ENCODE results near the gene AP1B1.
A peak's percentile ranks its signal among the peaks of the same experiment; 100 is the strongest.

AP1B1 gene

DNA sequence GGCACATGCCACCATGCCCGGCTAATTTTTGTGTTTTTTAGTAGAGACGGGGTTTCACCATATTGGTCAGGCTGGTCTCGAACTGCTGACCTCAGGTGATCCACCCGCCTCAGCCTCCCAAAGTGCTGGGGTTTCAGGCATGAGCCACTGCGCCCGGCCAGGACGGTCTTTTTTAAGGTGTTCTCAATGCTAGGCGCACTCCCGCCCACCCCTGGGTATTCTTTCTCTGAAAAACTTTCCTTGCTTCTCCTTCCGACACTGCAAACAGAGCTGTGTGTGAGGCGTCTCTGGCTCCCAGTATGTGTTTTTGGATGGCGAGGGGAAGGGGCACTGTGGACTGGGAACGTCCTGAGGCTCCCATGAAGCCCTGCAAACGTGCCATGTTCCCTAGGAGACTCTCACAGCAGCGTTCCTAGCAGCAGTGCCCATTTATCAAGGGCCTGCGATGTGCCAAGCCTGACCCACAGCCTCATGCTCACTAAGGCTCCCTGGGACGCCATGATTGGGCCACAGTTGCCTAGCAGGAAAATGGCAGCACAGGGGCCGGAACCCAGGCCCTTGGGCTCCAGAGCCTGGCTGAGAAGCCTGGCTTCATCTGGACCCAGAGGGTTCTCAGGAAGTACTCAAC lies 70.4 kb downstream of the AP1B1 start:
- no peak for TF ChIP-seq CTCF (IDR thresholded peaks at IDR 0.05)
- Histone ChIP-seq H3K27ac (no peak overlapping the region), H3K4me3 (no peak overlapping the region)
- DNase-seq (ENCODE audit: low spot score), result no peak

GRCh38 chr22:29316141-29316828 lies 72.1 kb downstream of the AP1B1 start:
- Histone ChIP-seq H3K4me3 (peak overlapping the region; percentile 67), H3K27ac (no peak overlapping the region)
- no peak for DNase-seq (ENCODE audit: low spot score)
- no peak for TF ChIP-seq CTCF (IDR thresholded peaks at IDR 0.05)

DNA sequence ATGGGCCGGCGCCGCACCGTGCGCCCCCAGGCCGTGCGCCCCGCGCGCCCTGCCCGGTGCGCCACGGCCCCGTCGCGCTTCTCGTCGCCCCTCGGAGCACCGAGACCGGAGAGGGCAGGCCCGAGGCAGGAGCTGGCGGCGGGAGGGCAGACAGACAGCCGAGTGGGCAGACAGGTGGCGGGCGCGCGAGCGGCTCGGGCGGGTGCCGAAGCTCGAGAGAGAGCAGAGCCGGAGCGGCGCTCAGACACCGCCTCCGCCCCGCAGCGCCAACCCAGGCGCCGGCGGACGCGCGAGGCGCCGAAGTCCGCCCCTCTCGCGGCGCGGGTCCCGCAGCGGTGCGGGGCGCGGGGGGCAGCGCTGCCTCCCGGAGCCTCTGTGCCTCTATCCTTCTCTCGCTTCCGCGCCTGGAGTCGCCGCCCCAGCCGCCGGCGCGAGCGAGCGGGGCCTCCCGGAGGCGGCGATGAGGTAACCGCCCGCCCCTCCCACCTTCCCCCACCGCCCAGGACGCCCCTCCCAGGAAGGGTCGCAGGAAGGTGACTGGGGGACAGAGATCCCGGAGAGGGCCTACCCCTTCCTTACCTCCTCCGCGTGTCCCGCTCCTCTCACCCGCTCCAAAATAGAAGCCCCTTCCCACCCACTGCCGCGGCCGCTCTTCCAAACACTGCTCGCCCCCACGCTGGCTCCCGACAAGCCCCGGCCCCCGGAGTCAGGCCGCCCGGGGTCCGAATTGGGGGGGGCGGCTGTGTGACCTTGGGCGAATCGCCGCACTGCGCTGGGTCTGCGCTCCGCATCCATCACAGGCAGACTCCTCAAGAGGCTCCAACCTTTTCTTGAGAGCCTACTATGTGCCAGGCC lies 72.9 kb downstream of the AP1B1 start, which contains the start of gene RASL10A:
RASL10A (minus strand) TSS at position 412 of the 855 bp plus-strand sequence. CDS start 451 bp downstream, outside the sequence.
- no peak for DNase-seq (ENCODE audit: low spot score)
- no peak within 1 kb of the TSS for H3K27ac ChIP-seq
- no peak for TF ChIP-seq CTCF (IDR thresholded peaks at IDR 0.05)
- peak within 1 kb of the TSS; percentile 67 for H3K4me3 ChIP-seq

DNA sequence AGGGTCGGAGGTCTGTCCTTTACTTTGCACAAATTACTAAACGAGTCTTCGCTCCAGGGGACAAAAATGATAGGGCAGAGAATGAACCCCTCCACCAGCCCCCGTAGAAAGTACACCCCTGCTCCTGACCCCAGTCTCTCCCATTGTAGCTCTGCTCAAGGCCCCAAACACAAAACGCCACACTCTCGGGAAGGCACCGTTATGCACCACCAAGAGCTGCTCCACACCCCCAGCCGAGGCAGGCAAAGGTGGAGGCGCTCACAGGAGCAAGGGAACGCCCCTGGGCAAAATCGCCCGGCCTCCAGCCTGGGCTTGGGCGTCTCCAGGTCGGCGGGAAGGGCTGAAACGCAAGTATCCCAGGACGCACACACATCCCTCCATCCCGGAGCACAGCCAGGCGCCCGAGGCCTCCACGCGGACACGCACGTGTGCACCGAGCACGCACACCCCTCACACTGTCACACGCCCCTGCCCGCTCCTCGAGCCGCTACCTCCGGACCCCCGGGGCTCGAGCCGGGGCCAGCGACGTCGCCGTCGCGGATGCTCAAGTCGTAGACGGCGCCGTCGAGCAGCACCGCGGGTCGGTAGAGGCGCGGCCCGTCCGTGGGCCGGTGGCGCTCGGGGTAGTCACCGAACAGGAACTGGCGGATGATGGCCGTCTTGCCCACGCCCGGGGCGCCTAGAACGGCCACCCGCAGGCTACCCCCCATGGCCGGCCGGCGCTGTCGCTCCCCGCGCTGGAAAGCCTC lies 73.7 kb downstream of the AP1B1 start:
- Histone ChIP-seq H3K4me3 (peak overlapping the region; percentile 67), H3K27ac (no peak overlapping the region)
- no peak for DNase-seq (ENCODE audit: low spot score)
- no peak for TF ChIP-seq CTCF (IDR thresholded peaks at IDR 0.05)

GRCh38 chr22:29313576-29314466 lies 74.5 kb downstream of the AP1B1 start:
- TF ChIP-seq CTCF (IDR thresholded peaks at IDR 0.05), result no peak
- peak overlapping the region; percentile 67 for H3K4me3 ChIP-seq
- H3K27ac ChIP-seq, result no peak overlapping the region
- peak; percentile 71 for DNase-seq (ENCODE audit: low spot score)

DNA sequence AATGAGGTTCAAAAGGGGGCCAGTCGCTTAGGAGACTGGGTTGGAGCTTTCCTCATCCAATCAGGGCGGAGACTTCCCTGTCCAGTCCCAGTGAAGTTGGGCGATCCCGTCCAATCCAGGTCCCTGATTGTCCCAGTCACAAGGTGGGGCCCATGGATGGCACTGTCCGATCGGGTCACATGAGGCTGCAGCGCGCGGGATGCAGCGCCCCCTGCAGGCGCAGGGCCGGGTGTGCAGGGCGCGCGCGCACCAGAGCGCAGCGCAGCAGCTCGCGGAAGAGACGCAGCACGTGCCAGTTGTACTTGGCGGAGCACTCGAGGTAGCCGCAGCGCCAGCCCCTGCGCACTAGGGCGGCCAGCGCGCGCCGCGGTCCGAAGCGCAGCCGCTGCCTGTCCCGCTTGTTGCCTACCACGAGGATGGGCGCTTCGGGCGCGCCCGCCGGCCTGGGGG lies 75.2 kb downstream of the AP1B1 start:
- peak overlapping the region; percentile 67 for H3K4me3 ChIP-seq
- TF ChIP-seq CTCF (IDR thresholded peaks at IDR 0.05), result peak; percentile 42
- H3K27ac ChIP-seq, result no peak overlapping the region
- DNase-seq (ENCODE audit: low spot score), result peak; percentile 76

Measured in coronary artery (tissue), 2 donors.